ENCODE measurements around the gene C1S. TPM values are rescaled to one million over a fixed set of nuclear protein-coding genes. Genes with fewer than 3 reads are reported as not detected.
A peak's percentile ranks its signal among the peaks of the same experiment; 100 is the strongest.

The C1S gene
- total and polyA plus RNA-seq, 9 of the 15 experiments (the other 6 are each of a cell fraction or from before 2014, with no cell fraction given), result 0.08 to 0.84 (median 0.27) TPM

DNA sequence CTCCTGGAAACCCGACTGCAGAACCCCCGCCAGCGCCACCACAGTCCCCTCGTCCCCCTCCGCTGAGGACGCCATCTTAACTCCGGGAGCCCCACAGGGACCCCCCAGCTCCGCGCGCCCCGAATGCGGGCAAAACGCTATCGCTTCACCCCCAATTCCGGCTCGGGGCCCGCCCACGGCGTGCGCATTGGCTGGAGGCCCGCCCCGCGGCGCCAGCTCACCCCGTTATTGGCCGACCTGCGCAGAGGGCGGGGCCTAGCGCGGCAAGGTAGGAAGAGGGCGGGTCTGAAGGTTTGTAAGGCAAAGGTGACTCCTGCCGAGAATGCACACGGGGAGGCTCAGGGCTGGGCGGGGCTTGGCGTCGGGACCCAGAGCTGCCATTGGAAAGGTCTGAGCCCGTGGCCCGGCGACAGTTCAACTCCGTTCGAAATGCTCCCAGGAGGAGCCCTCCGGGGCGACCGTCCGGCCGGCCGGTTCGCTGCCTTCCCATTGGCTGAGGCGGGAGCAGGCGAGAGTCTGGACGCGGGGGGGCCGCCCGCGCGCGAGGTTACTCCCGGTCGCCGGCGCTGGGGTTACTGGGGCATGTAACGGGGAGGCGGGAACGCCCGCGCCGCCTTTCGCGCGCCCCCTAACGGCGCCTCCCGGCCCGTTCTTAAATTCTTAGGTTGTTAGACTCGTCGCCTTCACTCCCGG is 42.0 kb upstream of the C1S start, which contains the start of gene LPCAT3 (continued):
- TF ChIP-seq ZNF274 (IDR thresholded peaks at IDR 0.05; ENCODE audit: borderline replicate concordance, low read depth, low read length), result no peak
- TF ChIP-seq PHB (CRISPR knock-in tag; IDR thresholded peaks at IDR 0.05), result no peak
- TF ChIP-seq PTRF (tag; IDR thresholded peaks at IDR 0.05), result no peak
- TF ChIP-seq LEF1 (IDR thresholded peaks at IDR 0.05), result no peak
- no peak for TF ChIP-seq MYNN (IDR thresholded peaks at IDR 0.05)
- TF ChIP-seq MYNN (CRISPR knock-in tag; IDR thresholded peaks at IDR 0.05), result no peak
- TF ChIP-seq PHTF2 (CRISPR knock-in tag; IDR thresholded peaks at IDR 0.05), result no peak
- TF ChIP-seq TGIF2 (CRISPR knock-in tag; IDR thresholded peaks at IDR 0.05), result no peak
- TF ChIP-seq TEAD2 (tag; IDR thresholded peaks at IDR 0.05), result no peak
- no peak for TF ChIP-seq SMAD1 (IDR thresholded peaks at IDR 0.05; ENCODE audit: low read depth, low read length, partially characterized antibody)
- no peak for TF ChIP-seq ZC3H11A (IDR thresholded peaks at IDR 0.05; ENCODE audit: low read depth, low read length)
- TF ChIP-seq, protein P1, sequence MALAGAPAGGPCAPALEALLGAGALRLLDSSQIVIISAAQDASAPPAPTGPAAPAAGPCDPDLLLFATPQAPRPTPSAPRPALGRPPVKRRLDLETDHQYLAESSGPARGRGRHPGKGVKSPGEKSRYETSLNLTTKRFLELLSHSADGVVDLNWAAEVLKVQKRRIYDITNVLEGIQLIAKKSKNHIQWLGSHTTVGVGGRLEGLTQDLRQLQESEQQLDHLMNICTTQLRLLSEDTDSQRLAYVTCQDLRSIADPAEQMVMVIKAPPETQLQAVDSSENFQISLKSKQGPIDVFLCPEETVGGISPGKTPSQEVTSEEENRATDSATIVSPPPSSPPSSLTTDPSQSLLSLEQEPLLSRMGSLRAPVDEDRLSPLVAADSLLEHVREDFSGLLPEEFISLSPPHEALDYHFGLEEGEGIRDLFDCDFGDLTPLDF (CRISPR knock-in tag; IDR thresholded peaks at IDR 0.05), result peak; percentile 76; the same call in 1 of the 2 replicates
- no peak for TF ChIP-seq CBX2 (IDR thresholded peaks at IDR 0.05; ENCODE audit: insufficient read depth, low read length, poor library complexity, severe bottlenecking)
- no peak for TF ChIP-seq SAP30 (IDR thresholded peaks at IDR 0.05; ENCODE audit: borderline replicate concordance, insufficient read depth, low read depth, low read length, poor library complexity, severe bottlenecking)
- peak; percentile 34 for TF ChIP-seq TAF1 (IDR thresholded peaks at IDR 0.05; ENCODE audit: control insufficient read depth, extremely low read depth, insufficient read depth, low read length, severe bottlenecking)
- TF ChIP-seq ZNF175 (CRISPR knock-in tag; IDR thresholded peaks at IDR 0.05; ENCODE audit: low read depth), result no peak
- TF ChIP-seq MEF2A (IDR thresholded peaks at IDR 0.05; ENCODE audit: control insufficient read depth, low read depth, low read length), result no peak
- no peak for TF ChIP-seq SNIP1 (IDR thresholded peaks at IDR 0.05; ENCODE audit: low read depth)
- no peak for TF ChIP-seq KAT8 (IDR thresholded peaks at IDR 0.05; ENCODE audit: low read depth)
- no peak for TF ChIP-seq ZNF740 (CRISPR knock-in tag; IDR thresholded peaks at IDR 0.05)
- no peak for TF ChIP-seq ZNF740 (tag; IDR thresholded peaks at IDR 0.05)
- peak; percentile 15 to 41; a peak in 1 of 4 replicates for TF ChIP-seq SIN3A (IDR thresholded peaks at IDR 0.05; ENCODE audit: borderline replicate concordance in 2 of 2, control insufficient read depth in 1 of 2, low read depth in 2 of 2, low read length in 2 of 2)
- no peak for TF ChIP-seq IFI16 (CRISPR knock-in tag; IDR thresholded peaks at IDR 0.05)
- TF ChIP-seq ZNF347 (CRISPR knock-in tag; IDR thresholded peaks at IDR 0.05; ENCODE audit: low read depth), result no peak
- TF ChIP-seq STAG1 (CRISPR knock-in tag; IDR thresholded peaks at IDR 0.05; ENCODE audit: borderline replicate concordance), result no peak
- TF ChIP-seq ZKSCAN1 (IDR thresholded peaks at IDR 0.05; ENCODE audit: low read depth, low read length), result no peak
- no peak for TF ChIP-seq FOXO4 (CRISPR knock-in tag; IDR thresholded peaks at IDR 0.05)

Measured in K562 (cell line).